Measurements from ENCODE around the gene NAE1. TPM values are rescaled to one million over a fixed set of nuclear protein-coding genes. Genes with fewer than 3 reads are reported as not detected.
"Not testable (repeated sequence)": the region's sequence is repeated elsewhere in the genome, so short reads cannot be mapped to it uniquely, and the experiment has no call there.

The NAE1 gene
- total RNA-seq, 1 experiment from 2014 or later = 82.3 TPM

GRCh38 chr16:66800856-66801255 lies 29.9 kb downstream of the NAE1 start:
- TF ChIP-seq EZH2phosphoT487 (IDR thresholded peaks at IDR 0.05; ENCODE audit: borderline replicate concordance, low read length) (no peak), CTCF (conservative IDR thresholded peaks at IDR 0.05; ENCODE audit: low read depth, low read length) (no peak), EZH2 (IDR thresholded peaks at IDR 0.05; ENCODE audit: low read length, unreplicated experiment) (no peak)
- DNase-seq (no peak), ATAC-seq (no peak)
- intact Hi-C loops (cut with micrococcal nuclease) = no loop called here
- no peaks in the 10 kb centered on the region for H3K4me1 ChIP-seq (ENCODE audit: insufficient read depth, low read length)
- H3K27me3 ChIP-seq (ENCODE audit: low read length) = no peaks in the 10 kb centered on the region
- H4K20me1 ChIP-seq (ENCODE audit: low read length) = no peaks in the 10 kb centered on the region
- BruUV-seq (replicated peaks) = no TSS peak
- H3K4me2 ChIP-seq (ENCODE audit: low read length) = no peak overlapping the region
- H3K9ac ChIP-seq (ENCODE audit: low read length) = no peak overlapping the region
- no peaks in the 10 kb centered on the region for H3F3A ChIP-seq (ENCODE audit: low read length, unreplicated experiment)
- H3K9me2 ChIP-seq (replicated peaks; ENCODE audit: low read length) = no peaks in the 10 kb centered on the region
- peaks cover 19% of the 10 kb centered on the region for H3K36me3 ChIP-seq (ENCODE audit: low read depth, low read length)
- no peaks in the 10 kb centered on the region for H3K9me3 ChIP-seq (ENCODE audit: low read length)
- CTCF ChIA-PET = no interaction called here
- no peak overlapping the region for H3K27ac ChIP-seq (ENCODE audit: low read length)
- H3K4me3 ChIP-seq (ENCODE audit: low read length) = no peak overlapping the region
- no peaks in the 10 kb centered on the region for H3K79me2 ChIP-seq (ENCODE audit: low read length)
- no peak overlapping the region for H2AFZ ChIP-seq (ENCODE audit: low read length)
- POLR2A ChIA-PET (ENCODE audit: unreplicated experiment) = no interaction called here

- POLR2A ChIA-PET (ENCODE audit: unreplicated experiment) = no interaction called here
- no peaks in the 10 kb centered on the region; the same call in 1 of the 2 replicates for H3K36me3 ChIP-seq (ENCODE audit: low read depth, low read length)
- no peaks in the 10 kb centered on the region for H3K27me3 ChIP-seq (ENCODE audit: low read length)
- intact Hi-C loops (cut with micrococcal nuclease) = no loop called here
- no peaks in the 10 kb centered on the region for H4K20me1 ChIP-seq (ENCODE audit: low read length)
- CTCF ChIA-PET = interaction anchor here (0.6 kb wide), 1 partner anchor 70 kb away, joined by 3 read pairs; no protein-coding TSS in a partner anchor
- H3K9me2 ChIP-seq (replicated peaks; ENCODE audit: low read length) = no peaks in the 10 kb centered on the region
- H3K4me3 ChIP-seq (ENCODE audit: low read length) = no peak overlapping the region
- H3F3A ChIP-seq (ENCODE audit: low read length, unreplicated experiment) = no peaks in the 10 kb centered on the region
- no peak for ATAC-seq
- no peak overlapping the region for H2AFZ ChIP-seq (ENCODE audit: low read length)
- no peak overlapping the region for H3K4me2 ChIP-seq (ENCODE audit: low read length)
- no peak overlapping the region for H3K9ac ChIP-seq (ENCODE audit: low read length)
- no peak for TF ChIP-seq EZH2phosphoT487 (IDR thresholded peaks at IDR 0.05; ENCODE audit: borderline replicate concordance, low read length)
- TF ChIP-seq EZH2 (IDR thresholded peaks at IDR 0.05; ENCODE audit: low read length, unreplicated experiment) = no peak
- TF ChIP-seq CTCF (conservative IDR thresholded peaks at IDR 0.05; ENCODE audit: low read depth, low read length) = no peak
- H3K79me2 ChIP-seq (ENCODE audit: low read length) = no peaks in the 10 kb centered on the region
- no peaks in the 10 kb centered on the region for H3K4me1 ChIP-seq (ENCODE audit: insufficient read depth, low read length)
- no TSS peak for BruUV-seq (replicated peaks)
- no peaks in the 10 kb centered on the region for H3K9me3 ChIP-seq (ENCODE audit: low read length)
- H3K27ac ChIP-seq (ENCODE audit: low read length) = no peak overlapping the region
- DNase-seq = no peak
Measured at GRCh38 chr16:66798161-66798560, 32.6 kb downstream of the NAE1 start.

- H3K4me3 ChIP-seq (ENCODE audit: low read length); H2AFZ ChIP-seq (ENCODE audit: low read length); H3K36me3 ChIP-seq (ENCODE audit: low read depth, low read length); H3K9me2 ChIP-seq (replicated peaks; ENCODE audit: low read length); DNase-seq; CTCF ChIA-PET; H3F3A ChIP-seq (ENCODE audit: low read length, unreplicated experiment); intact Hi-C loops (cut with micrococcal nuclease); H3K9me3 ChIP-seq (ENCODE audit: low read length); H3K27ac ChIP-seq (ENCODE audit: low read length); H3K4me2 ChIP-seq (ENCODE audit: low read length); H3K27me3 ChIP-seq (ENCODE audit: low read length); H4K20me1 ChIP-seq (ENCODE audit: low read length); H3K4me1 ChIP-seq (ENCODE audit: insufficient read depth, low read length); H3K9ac ChIP-seq (ENCODE audit: low read length); BruUV-seq (replicated peaks); POLR2A ChIA-PET (ENCODE audit: unreplicated experiment); H3K79me2 ChIP-seq (ENCODE audit: low read length); ATAC-seq: not testable (repeated sequence)
Measured at GRCh38 chr16:66793984-66794383, 36.8 kb downstream of the NAE1 start.

Measured in PC-3 (cell line).